PC-3 (cell line): ENCODE data around the gene IGDCC3. TPM values are rescaled to one million over a fixed set of nuclear protein-coding genes. Genes with fewer than 3 reads are reported as not detected.

Source experiments
- ATAC-seq: fragments of 200-7000 bp; cut with Tn5 transposase; 2 replicates; pipeline ENCODE4 v1.9.1; 2020; ENCODE audit warnings: mild to moderate bottlenecking, moderate library complexity
- BruUV-seq: library from RNA; stranded (reverse); fragments of 400-500 nt; replicated peaks from 2 replicates; lab custom pipeline; 2021; lab: Mats Ljungman, UMichigan
- CTCF ChIA-PET: fragments of 300-600 bp; sonication (Branson Sonifier 250); formaldehyde crosslinking; loops from one replicate; lab custom pipeline; 2022; ENCODE audit warnings: antibody characterized with exemption; lab: Charles Lee
- POLR2A ChIA-PET: fragments of 300-600 bp; sonication (Branson Sonifier 250); formaldehyde crosslinking; loops from one replicate; lab custom pipeline; 2022; ENCODE audit warnings: antibody characterized with exemption; ENCODE audit not compliant: unreplicated experiment; lab: Charles Lee
- DNase-seq: peaks from one replicate; pipeline ENCODE4 v3.0.0-alpha.2; 2015
- H2AFZ ChIP-seq: fragments of 300-600 bp; sonication (generic); 2 replicates; pipeline ENCODE4 v1.6.0; 2016; ENCODE audit warnings: antibody characterized with exemption, low read length
- H3F3A ChIP-seq: fragments of 300-600 bp; sonication (generic); one replicate; pipeline ENCODE4 v1.6.0; 2017; ENCODE audit warnings: antibody characterized with exemption, low read length, control low read depth, mild to moderate bottlenecking; ENCODE audit not compliant: unreplicated experiment
- H3K27ac ChIP-seq: fragments of 300-600 bp; sonication (generic); 2 replicates; pipeline ENCODE4 v1.5.1; 2016; ENCODE audit warnings: mild to moderate bottlenecking, low read length
- H3K27me3 ChIP-seq: fragments of 300-600 bp; sonication (generic); 2 replicates; pipeline ENCODE4 v1.6.1; 2016; ENCODE audit warnings: low read length, mixed read lengths
- H3K36me3 ChIP-seq: fragments of 300-600 bp; sonication (generic); 2 replicates; pipeline ENCODE4 v1.6.1; 2016; ENCODE audit warnings: low read depth, mixed run types, low read length, mixed read lengths
- H3K4me1 ChIP-seq: fragments of 300-600 bp; sonication (generic); 2 replicates; pipeline ENCODE4 v1.5.1; 2016; ENCODE audit warnings: low read length; ENCODE audit not compliant: insufficient read depth
- H3K4me2 ChIP-seq: fragments of 300-600 bp; sonication (generic); 2 replicates; pipeline ENCODE4 v1.6.0; 2016; ENCODE audit warnings: low read length
- H3K4me3 ChIP-seq: fragments of 300-600 bp; sonication (generic); 2 replicates; pipeline ENCODE4 v1.5.1; 2016; ENCODE audit warnings: mild to moderate bottlenecking, low read length, mixed read lengths
- H3K79me2 ChIP-seq: fragments of 300-600 bp; sonication (generic); 2 replicates; pipeline ENCODE4 v1.6.1; 2017; ENCODE audit warnings: low read length, mixed read lengths
- H3K9ac ChIP-seq: fragments of 300-600 bp; sonication (generic); 2 replicates; pipeline ENCODE4 v1.6.0; 2016; ENCODE audit warnings: mild to moderate bottlenecking, low read length
- H3K9me2 ChIP-seq: fragments of 300-600 bp; sonication (generic); replicated peaks from 2 replicates; pipeline ENCODE4 v1.6.1; 2016; ENCODE audit warnings: mixed run types, low read length, mixed read lengths
- H3K9me3 ChIP-seq: fragments of 300-600 bp; sonication (generic); 2 replicates; pipeline ENCODE4 v1.6.1; 2016; ENCODE audit warnings: low read length, mixed read lengths
- H4K20me1 ChIP-seq: fragments of 300-600 bp; sonication (generic); 2 replicates; pipeline ENCODE4 v1.6.1; 2016; ENCODE audit warnings: low read length, mixed read lengths
- EZH2 ChIP-seq: fragments of 300-600 bp; sonication (generic); IDR thresholded peaks from one replicate; pipeline ENCODE4 v1.6.1; 2017; ENCODE audit warnings: antibody characterized with exemption, mild to moderate bottlenecking, low read length; ENCODE audit not compliant: unreplicated experiment
- EZH2phosphoT487 ChIP-seq: fragments of 300-600 bp; sonication (generic); IDR thresholded peaks from 2 replicates; pipeline ENCODE4 v1.6.1; 2018; ENCODE audit warnings: mild to moderate bottlenecking, antibody characterized with exemption, low read length, borderline replicate concordance
- intact Hi-C: fragments of 100-400 bp; cut with micrococcal nuclease; formaldehyde crosslinking; loops from 2 replicates; pipeline ENCODE4 v1.9.0; 2023
- total RNA-seq: library from RNA; depleted of rRNA; stranded (reverse); fragments of >200 nt; gene quantifications from 2 replicates; pipeline ENCODE4 v1.2.3, GENCODE V29; 2014
- TF ChIP-seq, protein P1 (sequence below): fragments of 300-600 bp; sonication (generic); conservative IDR thresholded peaks from 2 replicates; pipeline ENCODE4 v1.5.1; 2017; ENCODE audit warnings: antibody characterized with exemption, low read depth, mild to moderate bottlenecking, low read length

IGDCC3 gene
- total RNA-seq, 1 experiment from 2014 or later: not detected

DNA sequence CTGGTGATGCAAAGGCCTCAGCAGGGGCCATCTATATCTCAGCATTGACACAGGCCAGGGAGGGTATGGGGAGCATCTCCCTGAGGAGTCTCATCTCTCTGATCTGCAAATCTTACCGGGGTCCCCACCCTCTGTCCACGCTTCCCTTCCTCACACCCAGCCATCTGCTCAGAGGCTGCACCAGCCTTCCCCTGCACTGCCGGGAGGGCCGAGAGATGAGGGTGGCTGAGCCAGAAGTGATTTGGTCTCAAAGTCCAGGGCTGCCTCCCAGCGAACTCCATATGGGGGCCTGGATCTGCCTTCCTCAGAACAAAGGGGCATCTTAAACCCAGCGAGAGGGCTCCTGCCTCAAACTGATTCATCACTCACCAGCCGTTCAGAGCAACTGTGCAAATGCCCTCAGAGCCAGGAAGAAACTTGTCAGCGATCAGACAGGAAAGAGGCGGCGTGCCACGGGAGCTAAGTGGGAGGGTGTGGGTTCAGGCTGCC is 4.6 kb downstream of the IGDCC3 start:
- H3K27me3 ChIP-seq: peaks cover 25% of the 10 kb centered on the region
- ChIA-PET POLR2A (no interaction called here), CTCF (no interaction called here)
- DNase-seq (no peak), ATAC-seq (no peak)
- no peaks in the 10 kb centered on the region for H3F3A ChIP-seq
- no peaks in the 10 kb centered on the region for H4K20me1 ChIP-seq
- H3K4me1 ChIP-seq: no peaks in the 10 kb centered on the region
- no TSS peak for BruUV-seq
- H3K79me2 ChIP-seq: no peaks in the 10 kb centered on the region
- no peaks in the 10 kb centered on the region for H3K9me3 ChIP-seq
- no peak overlapping the region for H3K4me2 ChIP-seq
- intact Hi-C loops: no loop called here
- no peaks in the 10 kb centered on the region for H3K36me3 ChIP-seq
- H2AFZ ChIP-seq: no peak overlapping the region
- TF ChIP-seq, protein P1, sequence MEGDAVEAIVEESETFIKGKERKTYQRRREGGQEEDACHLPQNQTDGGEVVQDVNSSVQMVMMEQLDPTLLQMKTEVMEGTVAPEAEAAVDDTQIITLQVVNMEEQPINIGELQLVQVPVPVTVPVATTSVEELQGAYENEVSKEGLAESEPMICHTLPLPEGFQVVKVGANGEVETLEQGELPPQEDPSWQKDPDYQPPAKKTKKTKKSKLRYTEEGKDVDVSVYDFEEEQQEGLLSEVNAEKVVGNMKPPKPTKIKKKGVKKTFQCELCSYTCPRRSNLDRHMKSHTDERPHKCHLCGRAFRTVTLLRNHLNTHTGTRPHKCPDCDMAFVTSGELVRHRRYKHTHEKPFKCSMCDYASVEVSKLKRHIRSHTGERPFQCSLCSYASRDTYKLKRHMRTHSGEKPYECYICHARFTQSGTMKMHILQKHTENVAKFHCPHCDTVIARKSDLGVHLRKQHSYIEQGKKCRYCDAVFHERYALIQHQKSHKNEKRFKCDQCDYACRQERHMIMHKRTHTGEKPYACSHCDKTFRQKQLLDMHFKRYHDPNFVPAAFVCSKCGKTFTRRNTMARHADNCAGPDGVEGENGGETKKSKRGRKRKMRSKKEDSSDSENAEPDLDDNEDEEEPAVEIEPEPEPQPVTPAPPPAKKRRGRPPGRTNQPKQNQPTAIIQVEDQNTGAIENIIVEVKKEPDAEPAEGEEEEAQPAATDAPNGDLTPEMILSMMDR: no peak
- TF ChIP-seq EZH2phosphoT487 (no peak), EZH2 (no peak)
- no peak overlapping the region for H3K4me3 ChIP-seq
- H3K9me2 ChIP-seq: no peaks in the 10 kb centered on the region
- no peak overlapping the region for H3K9ac ChIP-seq
- H3K27ac ChIP-seq: no peak overlapping the region

DNA sequence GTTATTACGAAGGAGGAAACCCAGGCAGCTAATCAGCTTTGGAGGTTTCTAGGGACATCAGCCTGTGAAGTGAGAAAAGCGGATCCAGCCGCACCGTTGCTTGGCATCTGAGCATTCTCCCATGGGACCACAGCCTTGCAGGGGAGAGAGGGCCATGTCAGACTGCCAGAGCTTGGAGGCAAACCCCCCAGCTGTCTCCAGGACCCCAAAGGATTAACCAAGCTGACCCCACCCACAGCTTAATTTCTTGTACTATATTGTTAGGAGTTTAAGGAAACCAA is 5.1 kb downstream of the IGDCC3 start:
- no peak for ATAC-seq
- Histone ChIP-seq H4K20me1 (no peaks in the 10 kb centered on the region), H3F3A (no peaks in the 10 kb centered on the region), H3K9me3 (no peaks in the 10 kb centered on the region), H3K79me2 (no peaks in the 10 kb centered on the region), H3K4me3 (no peak overlapping the region), H3K4me1 (peaks cover 1% of the 10 kb centered on the region; the same call in 1 of the 2 replicates), H3K4me2 (no peak overlapping the region), H3K27me3 (peaks cover 23% of the 10 kb centered on the region), H3K9me2 (no peaks in the 10 kb centered on the region), H3K9ac (no peak overlapping the region), H3K36me3 (no peaks in the 10 kb centered on the region), H2AFZ (no peak overlapping the region), H3K27ac (no peak overlapping the region)
- BruUV-seq: no TSS peak
- no peak for DNase-seq
- intact Hi-C loops: no loop called here
- TF ChIP-seq, protein P1: no peak
- TF ChIP-seq EZH2phosphoT487 (no peak), EZH2 (no peak)
- CTCF ChIA-PET: no interaction called here
- POLR2A ChIA-PET: no interaction called here

DNA sequence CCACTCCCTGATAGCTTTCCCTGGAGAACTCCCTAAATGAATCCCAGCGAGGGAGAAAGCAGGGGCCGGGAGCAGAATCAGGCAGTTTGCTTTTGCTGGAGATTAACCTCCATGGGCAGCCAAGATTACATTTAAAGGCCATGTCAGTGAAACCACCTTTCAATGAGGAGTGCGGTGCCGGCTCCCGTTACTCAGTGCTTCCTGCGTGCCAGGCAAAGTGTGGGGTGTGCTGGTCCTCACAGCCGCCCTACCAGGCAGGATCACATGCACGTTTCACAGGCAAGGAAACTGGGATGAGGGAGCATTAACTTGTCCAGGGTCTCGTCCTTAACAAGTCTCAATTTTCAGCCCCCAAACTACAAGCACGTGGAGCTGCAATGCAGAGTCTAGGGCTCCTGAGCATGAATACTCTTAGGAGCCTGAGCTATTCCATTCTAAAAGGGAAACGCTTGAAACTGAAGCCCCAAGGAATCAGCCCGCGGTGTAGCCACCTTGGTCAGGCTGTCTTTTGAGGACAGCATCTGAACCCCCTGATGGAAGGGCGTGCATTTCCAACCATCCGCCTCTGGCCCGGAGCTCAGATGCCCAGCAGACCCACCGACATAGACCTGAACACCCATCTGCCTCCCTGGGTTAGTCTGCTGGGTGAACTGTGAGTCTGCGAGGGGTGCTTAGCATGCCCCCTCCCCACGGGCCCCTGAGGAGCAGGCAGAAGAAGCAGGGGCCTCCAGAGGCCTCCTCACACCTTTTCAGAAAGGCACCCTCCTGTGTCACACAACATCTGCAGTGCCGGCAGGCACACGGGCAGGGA is 5.6 kb downstream of the IGDCC3 start:
- H4K20me1 ChIP-seq: no peaks in the 10 kb centered on the region
- no peak overlapping the region for H3K27ac ChIP-seq
- CTCF ChIA-PET: no interaction called here
- no peak overlapping the region for H3K4me2 ChIP-seq
- H3K4me1 ChIP-seq: peaks cover 3% of the 10 kb centered on the region; the same call in 1 of the 2 replicates
- peaks cover 20% of the 10 kb centered on the region for H3K27me3 ChIP-seq
- H3K9me3 ChIP-seq: no peaks in the 10 kb centered on the region
- H3F3A ChIP-seq: no peaks in the 10 kb centered on the region
- H3K36me3 ChIP-seq: no peaks in the 10 kb centered on the region
- no peak overlapping the region for H3K4me3 ChIP-seq
- no peaks in the 10 kb centered on the region for H3K79me2 ChIP-seq
- H3K9ac ChIP-seq: no peak overlapping the region
- POLR2A ChIA-PET: no interaction called here
- no peak overlapping the region for H2AFZ ChIP-seq
- no TSS peak for BruUV-seq
- ATAC-seq (no peak), DNase-seq (no peak)
- no peaks in the 10 kb centered on the region for H3K9me2 ChIP-seq
- intact Hi-C loops: no loop called here
- TF ChIP-seq EZH2 (no peak), EZH2phosphoT487 (no peak)
- TF ChIP-seq, protein P1: no peak
